NCI-H128 (cell line): ENCODE data around the gene SLC17A5.
A peak's percentile ranks its signal among the peaks of the same experiment; 100 is the strongest.

Experiments
- DNase-seq: peaks from one replicate; lab custom pipeline; 2025; ENCODE audit not compliant: unreplicated experiment; lab: John Stamatoyannopoulos, UW

Gene SLC17A5

GRCh38 chr6:73667798-73668197 is 14.0 kb upstream of the SLC17A5 start:
- no peak for DNase-seq

- DNase-seq: no peak
Observed at GRCh38 chr6:73666393-73666792, 12.6 kb upstream of the SLC17A5 start.

- DNase-seq: no peak
Observed at GRCh38 chr6:73665686-73666319, 12.0 kb upstream of the SLC17A5 start.

GRCh38 chr6:73664701-73665100 is 10.9 kb upstream of the SLC17A5 start:
- DNase-seq: no peak

GRCh38 chr6:73657201-73657600 is 3.4 kb upstream of the SLC17A5 start:
- DNase-seq: no peak

GRCh38 chr6:73656531-73657145 is 2.8 kb upstream of the SLC17A5 start:
- DNase-seq: no peak

- DNase-seq: no peak
Observed at GRCh38 chr6:73655341-73655917, 1.6 kb upstream of the SLC17A5 start.

GRCh38 chr6:73652637-73653570 is 888 bp downstream of the SLC17A5 start:
- DNase-seq: peak; percentile 7

GRCh38 chr6:73649783-73650182 is 4.0 kb downstream of the SLC17A5 start:
- DNase-seq: no peak

GRCh38 chr6:73648166-73648565 is 5.6 kb downstream of the SLC17A5 start:
- no peak for DNase-seq

GRCh38 chr6:73644941-73645591 is 8.7 kb downstream of the SLC17A5 start:
- no peak for DNase-seq

- DNase-seq: no peak
Observed at GRCh38 chr6:73644030-73644429, 9.8 kb downstream of the SLC17A5 start.

- DNase-seq: no peak
Observed at GRCh38 chr6:73642530-73642929, 11.3 kb downstream of the SLC17A5 start.

- DNase-seq: no peak
Observed at GRCh38 chr6:73640179-73640750, 13.5 kb downstream of the SLC17A5 start.

GRCh38 chr6:73639040-73639439 is 14.8 kb downstream of the SLC17A5 start:
- DNase-seq: no peak

GRCh38 chr6:73637404-73637803 is 16.4 kb downstream of the SLC17A5 start:
- DNase-seq: no peak

GRCh38 chr6:73636048-73636447 is 17.7 kb downstream of the SLC17A5 start:
- no peak for DNase-seq

GRCh38 chr6:73632346-73632745 is 21.4 kb downstream of the SLC17A5 start:
- DNase-seq: no peak

- no peak for DNase-seq
Observed at GRCh38 chr6:73631849-73632248, 21.9 kb downstream of the SLC17A5 start.

GRCh38 chr6:73630401-73630800 is 23.4 kb downstream of the SLC17A5 start:
- DNase-seq: no peak

GRCh38 chr6:73624896-73625295 is 28.9 kb downstream of the SLC17A5 start:
- DNase-seq: no peak
